CD4-positive, alpha-beta T cell treated with Interleukin-4 for 1 hour (primary cell): ENCODE data around the gene MVB12A.
A peak's percentile ranks its signal among the peaks of the same experiment; 100 is the strongest.

Experiments used
- DNase-seq, 2 donors: peaks; one replicate each; pipeline ENCODE4 v3.0.0-alpha.2; 2020 to 2022

MVB12A gene

GRCh38 chr19:17419621-17420474, at the start of gene MVB12A:
Gene MVB12A, plus strand, starts transcription at chr19:17420047. Its CDS starts 89 bp downstream, at chr19:17420136.
- peak; percentile 97 to 98 for DNase-seq

GRCh38 chr19:17376935-17377600, 42.8 kb upstream of the MVB12A start, which contains the start of gene PLVAP:
Gene PLVAP, minus strand, starts transcription at chr19:17377342. Its CDS starts 54 bp downstream, at chr19:17377288.
- no peak for DNase-seq

GRCh38 chr19:17378271-17378670, 41.6 kb upstream of the MVB12A start:
- DNase-seq, result no peak

DNA sequence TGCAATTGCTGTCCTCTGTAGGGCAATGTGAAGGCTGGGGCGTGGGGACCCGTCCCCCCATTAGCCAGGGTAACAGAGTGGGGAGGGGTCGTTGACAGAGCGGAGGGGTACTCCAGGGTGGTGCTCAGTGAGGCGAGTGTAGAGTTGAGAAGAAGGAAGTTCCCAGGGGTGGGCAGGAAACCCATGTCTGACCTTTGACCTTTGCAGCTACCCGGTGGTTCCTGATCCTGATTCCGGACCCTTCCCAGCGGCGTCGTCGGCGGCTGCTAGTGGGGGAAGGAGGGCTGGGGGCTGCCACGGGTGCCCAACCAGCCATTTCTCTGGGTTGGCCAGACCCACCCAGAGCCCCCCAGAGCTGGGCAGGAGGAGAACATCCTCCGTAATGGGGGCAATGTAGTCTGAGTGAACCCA, 40.6 kb upstream of the MVB12A start:
- no peak for DNase-seq

DNA sequence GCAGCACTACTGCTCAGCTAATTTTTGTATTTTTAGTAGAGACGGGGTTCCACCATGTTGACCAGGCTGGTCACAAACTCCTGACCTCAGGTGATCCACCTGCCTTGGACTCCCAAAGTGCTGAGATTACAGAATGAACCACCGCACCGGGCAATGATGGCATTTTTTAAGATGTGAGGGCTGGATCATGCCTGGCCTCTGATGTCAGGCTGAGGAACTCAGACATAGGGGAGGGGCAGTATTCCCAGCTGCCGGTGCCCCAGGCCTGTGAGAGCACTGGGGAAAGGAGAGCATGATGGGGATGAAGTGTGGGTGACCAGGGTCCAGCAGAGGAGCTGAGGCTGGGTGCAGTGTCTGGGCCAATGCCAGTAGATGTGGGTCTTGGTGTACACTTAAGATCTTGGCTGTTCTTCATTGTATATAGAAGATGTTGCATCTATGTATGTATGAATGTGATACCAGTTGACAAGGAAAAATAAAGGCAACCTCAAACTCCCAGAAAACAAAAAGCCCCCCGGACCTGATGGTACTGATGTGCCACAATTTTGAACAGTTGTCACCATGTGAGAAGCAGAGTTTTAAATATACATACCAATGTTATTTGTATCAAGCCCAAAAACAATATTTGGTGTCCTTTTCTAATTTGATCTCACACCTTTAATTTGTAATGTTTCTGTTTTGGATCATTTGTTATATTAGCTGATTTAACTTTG, 39.3 kb upstream of the MVB12A start:
- no peak for DNase-seq

DNA sequence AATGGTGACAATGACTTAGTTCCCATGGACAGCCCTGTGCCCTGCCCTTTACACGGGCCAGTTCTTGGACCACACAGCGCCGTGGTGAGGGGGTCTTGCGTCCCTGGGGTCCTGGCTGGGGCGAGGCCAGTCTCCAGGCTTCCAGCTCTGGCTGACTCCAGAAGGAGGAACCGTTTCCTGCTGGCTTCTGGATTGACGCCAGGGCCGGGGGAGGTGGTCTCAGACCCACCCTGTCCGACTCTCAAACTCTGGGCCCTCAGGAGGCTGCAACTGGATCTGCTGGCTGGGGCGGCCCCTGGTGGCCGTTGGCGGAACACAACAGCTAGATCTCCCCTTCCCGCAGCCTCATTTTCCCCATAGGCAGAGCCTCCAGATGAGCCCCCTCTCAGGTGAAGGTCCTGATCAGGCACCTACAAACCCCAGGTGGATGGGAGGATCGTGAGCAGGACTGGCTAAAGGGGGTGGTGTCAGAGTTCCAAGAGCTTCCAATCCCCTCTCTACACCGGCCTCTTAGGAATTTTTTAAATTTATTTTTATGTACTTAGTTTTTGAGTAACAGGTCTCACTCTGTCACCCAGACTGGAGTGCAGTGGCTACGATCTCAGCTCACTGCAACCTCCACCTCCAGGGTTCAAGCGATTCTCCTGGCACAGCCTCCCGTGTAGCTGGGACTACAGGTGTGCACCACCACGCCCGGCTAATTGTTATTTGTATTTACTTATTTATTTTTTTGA, 33.8 kb upstream of the MVB12A start:
- peak; percentile 60 to 64 for DNase-seq

DNA sequence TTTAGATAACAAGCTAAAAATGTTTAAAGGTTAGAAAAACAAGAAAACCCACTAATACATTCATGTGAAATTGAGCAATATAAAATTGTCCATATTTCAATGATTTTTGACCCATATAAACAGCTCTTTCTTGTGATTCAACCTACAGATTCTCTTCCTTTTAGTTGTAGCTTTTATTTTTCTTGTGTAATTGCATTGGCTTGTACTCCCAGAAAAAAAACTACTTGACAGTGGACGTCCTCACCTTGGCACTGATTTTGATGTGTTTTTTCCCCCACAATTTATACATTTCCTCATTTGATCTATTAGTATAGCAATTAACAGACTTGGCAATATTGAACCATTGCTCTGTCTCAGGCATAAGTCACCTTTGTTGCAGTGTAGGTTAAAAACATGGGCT, 30.6 kb upstream of the MVB12A start:
- DNase-seq, result no peak

DNA sequence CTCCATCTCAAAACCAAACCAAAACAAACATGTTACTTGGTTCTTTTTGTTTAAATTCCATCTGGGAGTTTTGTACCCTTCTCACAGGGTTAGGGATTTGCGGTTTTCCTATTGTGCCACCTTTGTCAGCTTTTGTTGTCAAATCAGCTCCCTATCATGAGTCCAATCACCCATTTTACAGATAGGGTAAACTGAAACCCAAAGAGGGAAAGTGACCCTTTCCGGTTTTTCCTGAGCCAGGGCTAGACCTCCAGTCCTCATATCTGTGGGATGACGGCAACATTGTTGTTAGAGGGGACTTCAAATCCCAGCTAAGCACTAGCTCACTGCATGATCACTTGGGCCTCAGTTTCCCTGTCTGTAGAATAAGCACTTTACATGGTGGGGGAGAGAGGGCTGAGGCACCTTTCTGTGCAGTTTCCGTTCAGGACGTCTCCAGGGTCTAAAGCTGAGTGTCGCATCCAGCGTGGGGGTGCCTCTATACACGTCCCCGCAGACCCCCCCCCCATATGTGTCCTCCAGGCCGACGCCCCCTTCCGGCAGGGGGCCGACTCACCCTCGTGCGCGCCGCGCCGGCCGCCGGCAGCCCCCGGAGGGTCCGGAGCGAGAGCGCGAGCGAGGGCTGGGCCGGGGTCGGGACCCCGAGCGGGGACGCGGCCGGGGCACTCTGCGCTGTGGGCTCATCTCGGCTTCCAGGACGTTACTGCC, 29.7 kb upstream of the MVB12A start:
- DNase-seq, result no peak

- peak; percentile 86 to 87 for DNase-seq
Observed at GRCh38 chr19:17390665-17391370, 29.0 kb upstream of the MVB12A start.

DNA sequence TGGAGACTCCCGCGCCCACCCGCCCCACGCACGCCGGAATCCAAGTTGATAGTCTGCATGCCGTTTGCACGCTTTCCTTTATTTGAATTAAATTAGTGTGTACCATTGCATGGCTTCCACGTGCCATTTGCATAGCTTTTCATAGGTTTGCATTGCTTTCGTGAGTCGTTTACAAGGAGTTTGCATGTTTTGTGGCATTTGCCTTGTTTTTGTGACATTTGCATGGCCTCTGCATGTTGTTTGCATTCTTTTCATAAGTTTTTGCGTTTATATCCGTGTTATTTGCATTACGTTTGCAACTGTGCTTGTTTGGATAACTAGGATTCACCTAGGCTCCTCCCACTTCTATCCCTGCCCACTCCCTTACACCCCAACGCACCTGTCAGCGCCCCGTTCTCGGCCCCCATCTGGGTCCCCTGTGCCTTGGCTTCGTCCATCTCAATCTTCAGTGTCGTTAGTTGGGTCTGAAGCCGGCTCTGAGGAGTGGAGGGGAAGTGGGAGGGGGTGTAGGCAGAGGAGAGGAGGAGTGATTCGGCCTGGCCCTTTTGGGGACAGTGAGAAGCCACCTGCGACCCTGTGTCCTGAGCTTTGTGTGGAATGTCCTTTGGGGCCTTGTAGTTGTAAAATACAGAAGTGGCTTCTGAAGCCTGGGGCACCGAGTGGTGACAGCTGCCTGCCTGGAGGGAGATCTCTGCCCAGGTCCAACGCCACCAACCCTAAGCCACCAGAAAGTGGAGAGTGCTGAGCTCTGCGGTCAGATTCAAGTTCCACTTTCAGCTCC, 28.3 kb upstream of the MVB12A start:
- no peak for DNase-seq

GRCh38 chr19:17393002-17393401, 26.8 kb upstream of the MVB12A start:
- DNase-seq, result no peak

DNA sequence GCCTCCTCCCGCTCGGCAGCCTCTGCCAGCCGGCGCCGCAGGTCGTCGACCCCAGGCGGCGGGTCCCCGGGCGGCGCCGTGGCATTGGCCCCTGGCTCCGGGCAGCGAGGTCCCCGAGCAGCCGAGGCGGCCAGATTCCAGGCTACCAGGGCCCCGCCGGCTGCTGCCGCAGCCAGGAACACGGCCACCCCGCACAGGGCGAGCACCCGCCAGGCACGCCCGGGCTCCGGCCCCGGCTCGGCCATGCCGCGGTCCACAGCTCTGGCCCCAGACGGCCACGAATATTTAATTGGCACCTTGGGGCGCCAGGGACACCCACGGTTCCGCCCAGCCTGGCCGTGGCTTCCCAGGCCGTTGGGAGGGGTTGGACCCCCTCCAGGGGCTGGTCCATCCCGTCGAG, 25.9 kb upstream of the MVB12A start, which contains the start of gene CCDC194:
CCDC194 (minus strand) TSS at position 283 of the 400 bp plus-strand sequence; CDS start at position 245, 38 bp downstream.
- DNase-seq, result no peak

- peak in 1 of 2 donors; percentile 74 for DNase-seq
Observed at GRCh38 chr19:17394891-17395415, 24.9 kb upstream of the MVB12A start.

DNA sequence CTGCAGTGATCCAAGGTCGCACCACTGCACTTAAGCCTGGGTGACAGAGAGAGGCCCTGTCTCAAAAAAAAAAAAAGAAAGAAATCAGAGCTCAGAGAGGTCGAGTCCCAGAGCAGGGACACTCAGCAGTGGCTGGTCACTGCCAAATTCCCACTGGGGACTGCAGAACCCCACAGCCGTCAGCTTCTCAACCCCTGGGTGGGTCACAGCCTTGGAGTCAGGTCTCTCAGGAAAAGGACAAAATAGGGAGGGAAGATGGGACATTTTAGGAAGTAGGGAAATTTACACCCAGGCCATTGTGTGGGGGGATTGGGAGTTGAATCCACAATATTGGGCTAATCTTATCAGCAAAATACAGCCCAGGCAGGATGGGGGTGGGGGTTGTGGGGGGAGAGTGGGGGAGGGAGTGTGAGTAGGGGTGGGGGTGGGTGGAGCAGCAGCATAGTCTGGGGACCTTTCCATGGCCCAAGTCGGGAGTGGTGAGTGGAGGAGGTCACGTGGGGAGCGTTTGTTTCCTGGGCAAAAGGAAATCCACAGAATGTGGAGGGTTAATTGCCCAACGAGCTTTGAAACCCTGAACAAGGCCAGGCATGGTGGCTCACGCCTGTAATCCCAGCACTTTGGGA, 20.8 kb upstream of the MVB12A start:
- DNase-seq, result no peak

- no peak for DNase-seq
Observed at GRCh38 chr19:17401628-17402027, 18.2 kb upstream of the MVB12A start.

DNA sequence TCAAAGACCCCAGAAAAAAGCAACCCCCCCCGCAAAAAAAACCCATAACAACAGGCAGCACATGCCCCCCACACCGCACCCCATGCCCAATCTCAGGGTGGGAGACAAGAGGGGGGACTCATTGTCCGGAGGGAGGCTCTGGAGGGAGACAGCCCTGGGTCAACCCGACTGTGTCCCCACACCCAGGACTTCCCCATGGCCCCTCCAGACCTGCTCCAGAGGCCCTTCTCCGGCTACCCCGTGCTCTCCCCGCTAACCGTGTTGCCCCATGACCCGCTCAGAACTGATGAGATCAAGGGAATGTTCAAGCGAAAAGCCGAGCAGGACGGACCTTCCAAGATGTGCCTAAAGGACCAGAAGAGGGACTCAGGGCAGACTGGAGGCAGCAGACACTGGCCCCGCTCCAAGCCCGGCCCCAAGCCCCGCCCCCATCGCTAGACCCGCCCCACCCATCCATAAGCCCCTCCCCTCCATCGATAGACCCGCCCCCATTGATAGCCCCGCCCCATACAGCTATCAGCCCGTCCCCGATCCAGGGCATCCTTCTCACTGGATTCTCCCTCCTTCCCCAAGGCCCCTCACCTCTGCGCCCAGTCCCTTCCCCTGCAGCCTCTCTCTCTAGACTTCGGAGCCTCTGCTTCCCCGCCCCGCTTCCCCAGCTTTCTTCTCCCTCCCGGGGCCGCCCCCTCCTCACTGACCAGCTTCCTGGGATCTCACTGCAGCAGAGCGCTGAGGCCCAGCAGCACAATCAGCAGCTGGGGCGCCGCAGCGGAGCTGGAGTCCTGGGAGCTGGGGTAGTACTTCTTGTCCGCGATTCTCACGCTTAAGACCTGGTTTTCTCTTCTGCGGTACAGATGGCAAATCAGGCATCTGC, 16.6 kb upstream of the MVB12A start:
- peak in 1 of 2 donors; percentile 42 for DNase-seq

- DNase-seq, result no peak
Observed at GRCh38 chr19:17404015-17404414, 15.8 kb upstream of the MVB12A start.

DNA sequence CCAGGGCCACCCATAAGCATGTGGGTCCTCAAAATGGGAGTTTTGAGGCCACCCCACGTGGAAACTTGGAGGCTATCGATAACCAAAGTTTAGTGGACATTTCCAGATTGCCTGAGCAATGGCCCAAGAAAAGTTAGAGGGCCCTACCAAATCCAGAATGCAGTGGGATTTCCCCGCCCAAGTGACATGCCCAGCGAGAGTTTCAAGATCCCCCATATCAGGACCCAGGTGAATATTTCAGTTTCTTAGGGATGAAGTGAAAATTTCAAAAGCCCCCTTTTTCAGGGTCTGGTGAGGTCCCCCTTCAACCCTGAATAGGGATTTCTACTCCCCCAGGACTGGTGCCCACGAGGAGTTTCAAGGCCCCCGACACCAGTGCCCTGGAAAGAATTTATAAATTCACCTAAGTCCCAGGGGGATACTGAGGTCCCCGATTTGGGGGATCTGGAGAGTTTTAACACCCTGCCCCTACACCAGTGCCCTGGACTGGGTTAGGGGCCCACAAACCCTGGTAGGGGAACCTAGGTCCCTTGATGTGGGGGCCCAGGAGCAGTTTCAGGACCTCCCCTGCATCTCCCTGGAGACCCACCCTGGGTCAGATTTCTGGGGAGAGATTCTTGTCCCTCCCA, 15.1 kb upstream of the MVB12A start:
- DNase-seq, result no peak
